IMR-90 (cell line): Measurements from ENCODE around the gene ATXN1. TPM values are rescaled to one million over a fixed set of nuclear protein-coding genes. Genes with fewer than 3 reads are reported as not detected.

Experiments
- ATAC-seq: fragments of 200-7000 bp; cut with Tn5 transposase; 2 replicates; pipeline ENCODE4 v1.9.1; 2020; ENCODE audit warnings: low read depth, mild to moderate bottlenecking, moderate library complexity
- BruUV-seq: library from RNA; stranded (reverse); fragments of 400-500 nt; replicated peaks from 2 replicates; lab custom pipeline; 2021; lab: Mats Ljungman, UMichigan
- CTCF ChIA-PET: fragments of 300-600 bp; formaldehyde crosslinking; extraction: SDS; loops from one replicate; lab custom pipeline; 2021; ENCODE audit warnings: antibody characterized with exemption; lab: Yijun Ruan, JAX
- POLR2A ChIA-PET: fragments of 300-600 bp; sonication (Branson Sonifier 250); formaldehyde crosslinking; loops from one replicate; lab custom pipeline; 2022; ENCODE audit warnings: antibody characterized with exemption; ENCODE audit not compliant: unreplicated experiment; lab: Charles Lee
- DNase-seq: peaks from one replicate; pipeline ENCODE4 v3.0.0; 2013
- H2AFZ ChIP-seq: replicated peaks from 2 replicates; pipeline ENCODE3; 2013; ENCODE audit warnings: low read length, mild to moderate bottlenecking; ENCODE audit not compliant: poor library complexity
- H2AK5ac ChIP-seq: 2 replicates; pipeline ENCODE4 v1.6.1; 2013; ENCODE audit warnings: low read depth, low read length, inconsistent platforms
- H2AK9ac ChIP-seq: replicated peaks from 2 replicates; pipeline ENCODE3; 2013; ENCODE audit warnings: mild to moderate bottlenecking, low read depth, low read length, moderate library complexity; ENCODE audit not compliant: poor library complexity
- H2BK120ac ChIP-seq: 2 replicates; pipeline ENCODE4 v1.6.1; 2013; ENCODE audit warnings: low read depth, low read length, inconsistent platforms
- H2BK15ac ChIP-seq: 3 replicates; pipeline ENCODE4 v1.6.1; 2013; ENCODE audit warnings: low read depth, low read length, inconsistent platforms
- H2BK20ac ChIP-seq: 2 replicates; pipeline ENCODE4 v1.6.1; 2013; ENCODE audit warnings: low read depth, mild to moderate bottlenecking, inconsistent platforms, low read length, moderate library complexity
- H2BK5ac ChIP-seq: 2 replicates; pipeline ENCODE4 v1.6.1; 2013; ENCODE audit warnings: mild to moderate bottlenecking, low read depth, low read length, inconsistent platforms; ENCODE audit not compliant: poor library complexity, severe bottlenecking
- H3K14ac ChIP-seq: replicated peaks from 2 replicates; pipeline ENCODE4 v1.6.1; 2013; ENCODE audit warnings: low read depth, low read length, inconsistent platforms
- H3K18ac ChIP-seq: 2 replicates; pipeline ENCODE4 v1.6.1; 2013; ENCODE audit warnings: low read depth, low read length, control low read depth
- H3K23ac ChIP-seq: 2 replicates; pipeline ENCODE4 v1.6.1; 2013; ENCODE audit warnings: low read depth, low read length, inconsistent platforms
- H3K27ac ChIP-seq: 2 replicates; pipeline ENCODE4 v1.5.1; 2013; ENCODE audit warnings: mild to moderate bottlenecking, control low read depth, low read length; ENCODE audit not compliant: insufficient read depth
- H3K27me3 ChIP-seq: 2 replicates; pipeline ENCODE4 v1.6.1; 2013; ENCODE audit warnings: low read length; ENCODE audit not compliant: control insufficient read depth, insufficient read depth
- H3K36me3 ChIP-seq: 2 replicates; pipeline ENCODE4 v1.6.1; 2013; ENCODE audit warnings: low read length, mixed read lengths; ENCODE audit not compliant: control insufficient read depth, insufficient read depth
- H3K4ac ChIP-seq: 2 replicates; pipeline ENCODE4 v1.6.1; 2013; ENCODE audit warnings: low read depth, low read length, inconsistent platforms
- H3K4me1 ChIP-seq: 2 replicates; pipeline ENCODE4 v1.6.1; 2013; ENCODE audit warnings: low read length, mixed read lengths; ENCODE audit not compliant: control insufficient read depth, insufficient read depth
- H3K4me2 ChIP-seq: 2 replicates; pipeline ENCODE4 v1.6.1; 2013; ENCODE audit warnings: low read depth, mild to moderate bottlenecking, control low read depth, low read length, moderate library complexity
- H3K4me3 ChIP-seq: 2 replicates; pipeline ENCODE4 v1.5.1; 2013; ENCODE audit warnings: low read depth, mild to moderate bottlenecking, control low read depth, low read length, moderate library complexity; ENCODE audit not compliant: insufficient read depth
- H3K56ac ChIP-seq: 2 replicates; pipeline ENCODE4 v1.6.1; 2013; ENCODE audit warnings: low read length, inconsistent platforms; ENCODE audit not compliant: insufficient read depth; ENCODE audit errors: extremely low read depth
- H3K79me1 ChIP-seq, 2 experiments: 2 replicates each; pipeline ENCODE4 v1.6.1; 2013; ENCODE audit warnings: low read length in 2 of 2, inconsistent platforms in 1 of 2, low read depth in 1 of 2
- H3K9ac ChIP-seq: 2 replicates; pipeline ENCODE4 v1.6.1; 2013; ENCODE audit warnings: low read depth, low read length, control low read depth
- H3K9me1 ChIP-seq: 2 replicates; pipeline ENCODE4 v1.6.1; 2013; ENCODE audit warnings: low read length, inconsistent platforms; ENCODE audit not compliant: insufficient read depth
- H3K9me3 ChIP-seq: 2 replicates; pipeline ENCODE4 v1.6.1; 2013; ENCODE audit warnings: low read length; ENCODE audit not compliant: control insufficient read depth, insufficient read depth
- H4K20me1 ChIP-seq: 2 replicates; pipeline ENCODE4 v1.6.1; 2013; ENCODE audit warnings: low read length, inconsistent platforms; ENCODE audit not compliant: insufficient read depth
- H4K5ac ChIP-seq: 2 replicates; pipeline ENCODE4 v1.6.1; 2013; ENCODE audit warnings: mild to moderate bottlenecking, low read depth, low read length, control low read depth
- H4K8ac ChIP-seq, 2 experiments: 2 replicates each; pipeline ENCODE4 v1.6.1; 2013; ENCODE audit warnings: low read depth in 2 of 2, low read length in 2 of 2, control low read depth in 1 of 2, inconsistent platforms in 1 of 2
- H4K91ac ChIP-seq: 2 replicates; pipeline ENCODE4 v1.6.1; 2013; ENCODE audit warnings: low read depth, low read length, inconsistent platforms; ENCODE audit not compliant: insufficient read depth
- CEBPB ChIP-seq: IDR thresholded peaks from 2 replicates; pipeline ENCODE4 v1.6.1; 2012; ENCODE audit warnings: low read depth, low read length, improper control_type of control experiment
- CHD1 ChIP-seq: IDR thresholded peaks from 2 replicates; pipeline ENCODE4 v1.6.1; 2012; ENCODE audit warnings: low read depth, low read length, improper control_type of control experiment
- FOS ChIP-seq: fragments of 150-350 bp; IDR thresholded peaks from 2 replicates; pipeline ENCODE4 v1.6.1; 2016; ENCODE audit warnings: low read depth, low read length
- MAFK ChIP-seq: IDR thresholded peaks from 2 replicates; pipeline ENCODE4 v1.6.1; 2012; ENCODE audit warnings: low read depth, low read length, improper control_type of control experiment
- MAZ ChIP-seq: IDR thresholded peaks from 2 replicates; pipeline ENCODE4 v1.6.1; 2012; ENCODE audit warnings: low read depth, mild to moderate bottlenecking, low read length, improper control_type of control experiment, moderate library complexity, borderline replicate concordance
- MXI1 ChIP-seq: IDR thresholded peaks from 2 replicates; pipeline ENCODE4 v1.6.1; 2012; ENCODE audit warnings: low read depth, mild to moderate bottlenecking, low read length, moderate library complexity, borderline replicate concordance
- NFE2L2 ChIP-seq: fragments of 150-350 bp; IDR thresholded peaks from 2 replicates; pipeline ENCODE4 v1.6.1; 2016; ENCODE audit warnings: low read depth, mild to moderate bottlenecking, low read length
- POLR2A ChIP-seq: IDR thresholded peaks from 2 replicates; pipeline ENCODE4 v1.6.1; 2012; ENCODE audit warnings: mild to moderate bottlenecking, low read depth, low read length
- RFX5 ChIP-seq: IDR thresholded peaks from 2 replicates; pipeline ENCODE4 v1.8.0; 2012; ENCODE audit warnings: low read depth, mild to moderate bottlenecking, low read length, moderate library complexity
- SMC3 ChIP-seq: fragments of 150-350 bp; IDR thresholded peaks from 2 replicates; pipeline ENCODE4 v1.6.1; 2016; ENCODE audit warnings: low read depth, mild to moderate bottlenecking, antibody characterized with exemption, low read length, moderate library complexity
- USF2 ChIP-seq: fragments of 150-350 bp; IDR thresholded peaks from 2 replicates; pipeline ENCODE4 v1.6.1; 2017; ENCODE audit warnings: mild to moderate bottlenecking, antibody characterized with exemption, low read length, low read depth
- WGBS, 2 experiments: methylation state at CpG; one replicate each; pipeline versions ENCODE4 v1.1.5 to v1.1.7; 2013; ENCODE audit warnings: missing lambda C conversion rate in 2 of 2; ENCODE audit not compliant: insufficient read length in 1 of 2; ENCODE audit errors: extremely low coverage in 2 of 2; 5-methylcytosine and 5-hydroxymethylcytosine counted together
- dilution Hi-C: fragments of 300-500 bp; cut with HindIII; formaldehyde crosslinking; loops from one replicate; pipeline ENCODE4 v1.14.3; 2018; ENCODE audit warnings: low sequenced_read_pairs; ENCODE audit not compliant: unreplicated experiment
- in situ Hi-C: fragments of 300-500 bp; cut with MboI; formaldehyde crosslinking; loops from 3 replicates; pipeline ENCODE4 v1.14.3; 2019; ENCODE audit warnings: low sequenced_read_pairs, inconsistent platforms, mixed read lengths
- intact Hi-C: fragments of 100-400 bp; cut with micrococcal nuclease; formaldehyde crosslinking; loops from 2 replicates; pipeline ENCODE4 v1.10.0; 2022
- polyA plus RNA-seq, 3 experiments: library from polyadenylated mRNA; depleted of rRNA; stranded (reverse); fragments of >200 nt; gene quantifications; 2 replicates each; pipeline ENCODE4 v1.2.3, GENCODE V29; 2012; ENCODE audit warnings: low replicate concordance in 1 of 3
- total RNA-seq: library from RNA; depleted of rRNA; stranded (reverse); fragments of >200 nt; gene quantifications from 2 replicates; pipeline ENCODE4 v1.2.3, GENCODE V29; 2012
- TF ChIP-seq, protein P1 (sequence below): fragments of 150-350 bp; IDR thresholded peaks from 2 replicates; pipeline ENCODE4 v1.6.1; 2016; ENCODE audit warnings: low read depth, mild to moderate bottlenecking, low read length, moderate library complexity, borderline replicate concordance
- TF ChIP-seq, protein P2 (sequence below): conservative IDR thresholded peaks from 2 replicates; pipeline ENCODE4 v1.5.1; 2012; ENCODE audit warnings: mild to moderate bottlenecking, low read depth, low read length, improper control_type of control experiment

Gene ATXN1
- total and polyA plus RNA-seq, 2 of the 4 experiments (the other 2 are of a cell fraction): 7.3 to 11.1 TPM

DNA sequence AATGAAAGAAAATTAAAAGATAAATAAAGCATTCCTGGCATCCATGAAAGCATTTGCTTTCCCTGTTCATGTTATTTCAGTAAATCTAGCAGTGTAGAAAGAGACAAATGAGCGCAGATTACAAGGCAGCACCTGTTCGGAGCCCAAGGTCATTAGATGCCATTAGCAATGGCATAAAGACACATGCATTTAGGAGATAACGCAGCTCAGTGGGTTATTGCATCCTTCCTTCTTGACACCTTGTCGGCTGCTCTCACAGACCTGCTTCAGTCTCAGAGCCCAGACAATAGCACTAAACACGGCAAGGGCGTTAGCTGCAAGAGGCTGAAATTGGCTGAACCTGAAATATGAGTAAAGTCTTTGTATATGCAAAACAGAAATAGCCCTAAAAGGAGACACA lies 140.3 kb downstream of the ATXN1 start:
- no peak overlapping the region for H3K4me2 ChIP-seq
- peaks cover 8% of the 10 kb centered on the region; the same call in 1 of the 2 replicates for H3K9me1 ChIP-seq
- BruUV-seq: no TSS peak
- H3K23ac ChIP-seq: no peak overlapping the region
- dilution Hi-C loops (no loop called here), intact Hi-C loops (no loop called here), in situ Hi-C loops (no loop called here)
- POLR2A ChIA-PET: no interaction called here
- no peak overlapping the region for H3K14ac ChIP-seq
- CTCF ChIA-PET: no interaction called here
- H3K27ac ChIP-seq: no peak overlapping the region
- H2AFZ ChIP-seq: no peak overlapping the region
- no peaks in the 10 kb centered on the region for H3K27me3 ChIP-seq
- no peak overlapping the region for H2BK20ac ChIP-seq
- H2BK120ac ChIP-seq: no peak overlapping the region
- H4K8ac ChIP-seq: no peak overlapping the region
- H4K20me1 ChIP-seq: no peaks in the 10 kb centered on the region
- no peak for TF ChIP-seq USF2
- no peak for TF ChIP-seq MXI1
- no peak for TF ChIP-seq RFX5
- TF ChIP-seq SMC3: no peak
- no peak for TF ChIP-seq CHD1
- no peak for TF ChIP-seq CEBPB
- no peak for TF ChIP-seq FOS
- TF ChIP-seq NFE2L2: no peak
- TF ChIP-seq, protein P1, sequence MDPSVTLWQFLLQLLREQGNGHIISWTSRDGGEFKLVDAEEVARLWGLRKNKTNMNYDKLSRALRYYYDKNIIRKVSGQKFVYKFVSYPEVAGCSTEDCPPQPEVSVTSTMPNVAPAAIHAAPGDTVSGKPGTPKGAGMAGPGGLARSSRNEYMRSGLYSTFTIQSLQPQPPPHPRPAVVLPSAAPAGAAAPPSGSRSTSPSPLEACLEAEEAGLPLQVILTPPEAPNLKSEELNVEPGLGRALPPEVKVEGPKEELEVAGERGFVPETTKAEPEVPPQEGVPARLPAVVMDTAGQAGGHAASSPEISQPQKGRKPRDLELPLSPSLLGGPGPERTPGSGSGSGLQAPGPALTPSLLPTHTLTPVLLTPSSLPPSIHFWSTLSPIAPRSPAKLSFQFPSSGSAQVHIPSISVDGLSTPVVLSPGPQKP: no peak
- no peak for TF ChIP-seq MAFK
- TF ChIP-seq, protein P2, sequence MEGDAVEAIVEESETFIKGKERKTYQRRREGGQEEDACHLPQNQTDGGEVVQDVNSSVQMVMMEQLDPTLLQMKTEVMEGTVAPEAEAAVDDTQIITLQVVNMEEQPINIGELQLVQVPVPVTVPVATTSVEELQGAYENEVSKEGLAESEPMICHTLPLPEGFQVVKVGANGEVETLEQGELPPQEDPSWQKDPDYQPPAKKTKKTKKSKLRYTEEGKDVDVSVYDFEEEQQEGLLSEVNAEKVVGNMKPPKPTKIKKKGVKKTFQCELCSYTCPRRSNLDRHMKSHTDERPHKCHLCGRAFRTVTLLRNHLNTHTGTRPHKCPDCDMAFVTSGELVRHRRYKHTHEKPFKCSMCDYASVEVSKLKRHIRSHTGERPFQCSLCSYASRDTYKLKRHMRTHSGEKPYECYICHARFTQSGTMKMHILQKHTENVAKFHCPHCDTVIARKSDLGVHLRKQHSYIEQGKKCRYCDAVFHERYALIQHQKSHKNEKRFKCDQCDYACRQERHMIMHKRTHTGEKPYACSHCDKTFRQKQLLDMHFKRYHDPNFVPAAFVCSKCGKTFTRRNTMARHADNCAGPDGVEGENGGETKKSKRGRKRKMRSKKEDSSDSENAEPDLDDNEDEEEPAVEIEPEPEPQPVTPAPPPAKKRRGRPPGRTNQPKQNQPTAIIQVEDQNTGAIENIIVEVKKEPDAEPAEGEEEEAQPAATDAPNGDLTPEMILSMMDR: no peak
- TF ChIP-seq POLR2A: no peak
- TF ChIP-seq MAZ: no peak
- no peak overlapping the region for H3K56ac ChIP-seq
- H2BK5ac ChIP-seq: no peak overlapping the region
- no peak overlapping the region for H3K4me3 ChIP-seq
- H3K9ac ChIP-seq: no peak overlapping the region
- ATAC-seq: no peak
- no peak overlapping the region for H4K91ac ChIP-seq
- WGBS, 2 experiments: 82% methylated on average over 3 of the region's 6 CpGs; no CpG with 5 or more reads in 1 of the 2 experiments
- H4K5ac ChIP-seq: no peak overlapping the region
- no peak overlapping the region for H3K4ac ChIP-seq
- peaks cover 2% of the 10 kb centered on the region for H3K36me3 ChIP-seq
- H3K18ac ChIP-seq: no peak overlapping the region
- no peaks in the 10 kb centered on the region for H3K9me3 ChIP-seq
- DNase-seq: no peak
- H2AK9ac ChIP-seq: no peak overlapping the region
- no peaks in the 10 kb centered on the region; the same call in none of the 2 replicates for H3K4me1 ChIP-seq
- no peak overlapping the region for H2BK15ac ChIP-seq
- H2AK5ac ChIP-seq: 0 out of 2 replicates have a peak overlapping the region, but pooled peaks have one; percentile 3
- peaks cover 5 to 29% of the 10 kb centered on the region in 2 experiments; a peak in 3 of 4 replicates for H3K79me1 ChIP-seq
